Gastroesophageal sphincter (tissue), 4 donors: Measurements from ENCODE around the gene SLC66A1. TPM values are rescaled to one million over a fixed set of nuclear protein-coding genes. Genes with fewer than 3 reads are reported as not detected.

Experiments
- ATAC-seq: fragments of 150-250 bp; one replicate; pipeline ENCODE4 v1.9.1; 2016; ENCODE audit warnings: mild to moderate bottlenecking, moderate library complexity
- H3K27ac ChIP-seq, 4 donors: fragments of 200-600 bp; sonication (generic) in 3 of 4; 1 replicate in 3 of 4; 2 replicates in 1 of 4; pipeline ENCODE4 v1.5.1; 2016 to 2019
- H3K27me3 ChIP-seq: fragments of 200-600 bp; sonication (generic); one replicate; pipeline ENCODE4 v1.5.1; 2019
- H3K36me3 ChIP-seq, 2 donors: fragments of 200-600 bp; sonication (generic); one replicate each; pipeline ENCODE4 v1.5.1; 2019; ENCODE audit warnings: control low read depth in 1 of 2
- H3K4me1 ChIP-seq, 3 donors: fragments of 200-600 bp; sonication (generic); 1 replicate in 2 of 3; 2 replicates in 1 of 3; pipeline ENCODE4 v1.5.1; 2016 to 2019; ENCODE audit warnings: control low read depth in 2 of 3
- H3K4me3 ChIP-seq, 2 donors: fragments of 200-600 bp; sonication (generic); one replicate each; pipeline ENCODE4 v1.5.1; 2019; ENCODE audit warnings: mild to moderate bottlenecking in 1 of 2, moderate library complexity in 1 of 2
- H3K9me3 ChIP-seq, 3 donors: fragments of 200-600 bp; sonication (generic); one replicate each; pipeline ENCODE4 v1.5.1; 2017 to 2019; ENCODE audit warnings: control low read depth in 2 of 3
- EP300 ChIP-seq: sonication (generic); formaldehyde crosslinking; IDR thresholded peaks from one replicate; pipeline ENCODE4 v1.6.1; 2017; ENCODE audit warnings: antibody characterized with exemption, mild to moderate bottlenecking
- POLR2A ChIP-seq, 2 donors: fragments of 450-650 bp; IDR thresholded peaks; one replicate each; pipeline ENCODE4 v1.6.1; 2017; ENCODE audit warnings: antibody characterized with exemption in 2 of 2, mild to moderate bottlenecking in 2 of 2, moderate library complexity in 1 of 2
- POLR2AphosphoS5 ChIP-seq: sonication (generic); formaldehyde crosslinking; IDR thresholded peaks from one replicate; pipeline ENCODE4 v1.6.1; 2017; ENCODE audit warnings: antibody characterized with exemption
- WGBS, 2 donors: methylation state at CpG; one replicate each; pipeline ENCODE4 v1.1.5; 2018; ENCODE audit warnings: low coverage in 1 of 2; 5-methylcytosine and 5-hydroxymethylcytosine counted together
- total RNA-seq, 4 donors: library from RNA; depleted of rRNA; stranded (reverse); fragments of >200 nt; gene quantifications; one replicate each; pipeline ENCODE4 v1.1.0, GENCODE V29; 2016
- TF ChIP-seq, protein P1 (sequence below), 4 experiments: fragments of 200-600 bp in 2 of 4; fragments of 450-650 bp in 2 of 4; sonication (generic) in 1 of 4; IDR thresholded peaks; one replicate each; pipeline ENCODE4 v1.5.1; 2017 to 2019; ENCODE audit warnings: antibody characterized with exemption in 4 of 4, mild to moderate bottlenecking in 2 of 4, moderate library complexity in 2 of 4

Gene SLC66A1
- total RNA-seq, 4 donors from 2014 or later: 8.1 to 12.3 (median 11.7) TPM

DNA sequence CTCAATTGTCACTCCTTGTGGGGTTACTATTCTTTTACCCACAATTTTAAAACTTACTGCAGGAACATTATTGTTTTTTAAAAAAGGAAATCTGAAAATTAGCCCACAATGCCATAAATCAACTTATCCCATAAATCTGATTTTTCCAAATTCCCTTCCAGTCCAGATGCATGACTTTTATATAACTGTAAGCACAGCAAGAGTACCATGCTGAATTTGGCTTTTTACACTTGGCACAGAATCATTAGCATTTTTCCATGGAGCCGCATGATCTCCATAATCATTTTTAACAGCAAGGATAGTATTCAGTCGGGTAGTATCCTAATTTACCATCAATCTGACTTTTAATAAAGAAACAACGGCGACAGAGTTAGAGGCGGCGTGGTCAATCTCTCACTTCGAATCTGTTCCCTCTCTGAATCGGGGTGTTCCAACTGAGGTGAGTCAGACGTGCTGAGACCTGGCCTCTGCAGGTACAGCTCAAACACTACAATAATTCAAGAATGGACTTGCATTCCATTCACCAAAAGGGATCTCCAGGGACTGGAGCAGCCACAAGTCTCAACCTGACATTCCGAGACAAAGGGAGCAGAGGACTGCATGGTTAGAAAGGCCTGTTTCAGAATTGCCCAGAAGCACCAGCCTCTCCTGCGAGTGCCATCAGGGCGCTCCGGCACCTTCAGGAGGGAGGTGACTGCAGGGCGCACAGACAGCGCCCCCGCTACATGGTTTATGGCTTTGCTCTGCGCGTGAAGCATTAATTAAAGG is 48.9 kb downstream of the SLC66A1 start:
- 70 to 77% methylated on average over 9 to 12 of the region's 18 CpGs for WGBS, 2 donors
- ATAC-seq: no peak
- Histone ChIP-seq H3K27me3 (no peaks in the 10 kb centered on the region), H3K9me3 (no peaks in the 10 kb centered on the region), H3K27ac (peak overlapping the region in 2 of 4 donors; percentile 29 to 30), H3K4me1 (peaks cover 0 to 69% (median 13%) of the 10 kb centered on the region in 3 donors), H3K4me3 (no peak overlapping the region), H3K36me3 (peaks cover 0 to 45% of the 10 kb centered on the region in 2 donors)
- TF ChIP-seq, protein P1, sequence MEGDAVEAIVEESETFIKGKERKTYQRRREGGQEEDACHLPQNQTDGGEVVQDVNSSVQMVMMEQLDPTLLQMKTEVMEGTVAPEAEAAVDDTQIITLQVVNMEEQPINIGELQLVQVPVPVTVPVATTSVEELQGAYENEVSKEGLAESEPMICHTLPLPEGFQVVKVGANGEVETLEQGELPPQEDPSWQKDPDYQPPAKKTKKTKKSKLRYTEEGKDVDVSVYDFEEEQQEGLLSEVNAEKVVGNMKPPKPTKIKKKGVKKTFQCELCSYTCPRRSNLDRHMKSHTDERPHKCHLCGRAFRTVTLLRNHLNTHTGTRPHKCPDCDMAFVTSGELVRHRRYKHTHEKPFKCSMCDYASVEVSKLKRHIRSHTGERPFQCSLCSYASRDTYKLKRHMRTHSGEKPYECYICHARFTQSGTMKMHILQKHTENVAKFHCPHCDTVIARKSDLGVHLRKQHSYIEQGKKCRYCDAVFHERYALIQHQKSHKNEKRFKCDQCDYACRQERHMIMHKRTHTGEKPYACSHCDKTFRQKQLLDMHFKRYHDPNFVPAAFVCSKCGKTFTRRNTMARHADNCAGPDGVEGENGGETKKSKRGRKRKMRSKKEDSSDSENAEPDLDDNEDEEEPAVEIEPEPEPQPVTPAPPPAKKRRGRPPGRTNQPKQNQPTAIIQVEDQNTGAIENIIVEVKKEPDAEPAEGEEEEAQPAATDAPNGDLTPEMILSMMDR (IDR thresholded peaks at IDR 0.05): no peak
- TF ChIP-seq POLR2AphosphoS5 (no peak), EP300 (no peak)

DNA sequence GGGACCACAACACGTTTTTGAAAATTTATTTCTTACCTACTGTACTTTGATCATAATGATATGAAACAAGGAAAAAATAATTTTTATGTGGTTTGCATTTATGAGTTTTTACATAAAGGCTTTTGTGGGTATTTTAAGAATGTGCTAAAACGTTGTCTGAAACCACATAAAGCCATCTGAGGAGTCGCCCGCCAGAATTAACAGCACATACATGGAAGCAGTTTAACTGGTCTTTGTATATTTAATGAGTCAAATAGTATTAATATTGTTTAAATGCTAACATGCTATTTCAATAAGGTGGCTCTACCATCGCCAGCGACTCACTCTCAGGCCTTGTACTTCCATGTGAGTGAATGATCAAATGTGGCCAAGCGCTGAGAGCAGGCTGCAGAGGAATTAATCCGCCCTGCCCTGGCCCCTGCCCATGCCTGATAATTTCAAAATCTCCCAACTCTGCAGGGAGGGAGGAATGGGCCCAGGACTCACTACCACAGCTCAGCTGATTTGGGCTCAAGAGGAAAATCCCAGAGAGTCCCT is 49.6 kb downstream of the SLC66A1 start:
- Histone ChIP-seq H3K4me1 (peaks cover 0 to 76% (median 13%) of the 10 kb centered on the region in 3 donors), H3K4me3 (no peak overlapping the region), H3K9me3 (no peaks in the 10 kb centered on the region), H3K27me3 (no peaks in the 10 kb centered on the region), H3K36me3 (peaks cover 0 to 38% of the 10 kb centered on the region in 2 donors), H3K27ac (peak overlapping the region in 2 of 4 donors; percentile 29 to 62)
- no peak for ATAC-seq
- TF ChIP-seq EP300 (no peak), POLR2AphosphoS5 (no peak), POLR2A (IDR thresholded peaks at IDR 0.05) (no peak)
- TF ChIP-seq, protein P1 (IDR thresholded peaks at IDR 0.05): no peak
- whole genome bisulfite sequencing, 2 donors: 64 to 80% methylated on average over 6 to 8 of the region's 8 CpGs

DNA sequence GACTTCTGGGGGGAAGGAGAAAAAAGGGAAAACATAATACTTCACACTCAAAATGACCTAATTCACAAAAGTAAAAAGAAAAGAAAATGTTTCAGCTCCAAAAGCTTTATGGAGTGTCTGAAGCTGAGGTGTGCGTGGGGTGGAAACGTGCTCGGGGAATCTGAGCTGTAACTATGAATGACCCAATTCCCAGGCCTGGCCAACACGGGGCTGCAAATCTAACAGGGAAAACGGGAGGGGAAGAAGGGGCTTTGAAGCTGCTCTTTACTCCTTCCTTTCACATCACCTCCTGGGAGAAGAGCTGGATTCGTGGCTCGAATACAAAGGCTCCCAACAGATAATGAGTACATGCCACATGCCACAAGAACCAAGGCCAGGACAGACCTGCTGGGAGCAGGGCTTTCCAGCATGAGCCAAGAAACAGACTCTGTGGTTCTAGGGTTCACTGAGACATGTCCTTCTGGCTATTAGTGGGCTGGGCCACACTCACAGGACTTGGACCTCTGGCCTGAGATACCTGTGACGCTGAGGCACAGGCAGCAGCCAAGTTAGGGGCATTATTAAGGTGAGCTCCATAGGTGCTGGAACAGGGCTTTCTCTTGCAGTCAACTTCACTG is 51.5 kb downstream of the SLC66A1 start:
- no peaks in the 10 kb centered on the region for H3K9me3 ChIP-seq
- H3K27ac ChIP-seq: peak overlapping the region in 3 of 4 donors; percentile 59 to 64 (median 62)
- H3K27me3 ChIP-seq: no peaks in the 10 kb centered on the region
- TF ChIP-seq, protein P1 (IDR thresholded peaks at IDR 0.05): no peak
- TF ChIP-seq EP300 (no peak), POLR2A (IDR thresholded peaks at IDR 0.05) (no peak), POLR2AphosphoS5 (no peak)
- H3K4me1 ChIP-seq: peaks cover 0 to 96% (median 16%) of the 10 kb centered on the region in 3 donors
- H3K36me3 ChIP-seq: peaks cover 0 to 26% of the 10 kb centered on the region in 2 donors
- H3K4me3 ChIP-seq: no peak overlapping the region
- 50 to 65% methylated on average over 5 to 7 of the region's 8 CpGs for WGBS, 2 donors
- no peak for ATAC-seq

DNA sequence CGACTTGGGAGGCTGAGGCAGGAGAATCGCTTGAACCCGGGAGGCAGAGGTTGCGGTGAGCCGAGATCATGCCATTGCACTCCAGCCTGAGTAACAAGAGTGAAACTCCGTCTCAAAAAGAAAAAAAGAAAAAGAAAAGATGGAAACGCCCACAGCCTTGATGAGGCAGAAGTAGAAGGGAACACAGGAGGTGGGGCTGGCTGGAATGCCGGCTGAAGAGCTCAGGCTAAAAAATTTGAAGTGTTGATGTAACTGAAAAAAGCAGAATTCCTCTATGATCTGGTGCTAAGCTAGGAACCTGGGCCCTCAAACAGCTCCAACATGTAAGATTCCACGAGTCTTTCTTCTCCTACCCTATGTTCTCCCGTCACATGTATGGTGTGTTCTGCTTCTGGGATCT is 53.6 kb downstream of the SLC66A1 start:
- Histone ChIP-seq H3K27ac (peak overlapping the region in 3 of 4 donors; percentile 62 to 67 (median 64)), H3K36me3 (peaks cover 0 to 23% of the 10 kb centered on the region in 2 donors), H3K27me3 (no peaks in the 10 kb centered on the region), H3K9me3 (no peaks in the 10 kb centered on the region), H3K4me1 (peaks cover 0 to 100% (median 17%) of the 10 kb centered on the region in 3 donors), H3K4me3 (no peak overlapping the region)
- TF ChIP-seq, protein P1 (IDR thresholded peaks at IDR 0.05): no peak
- no peak for TF ChIP-seq EP300
- no peak for TF ChIP-seq POLR2AphosphoS5
- TF ChIP-seq POLR2A (IDR thresholded peaks at IDR 0.05): no peak
- peak; percentile 54 for ATAC-seq
- 61 to 70% methylated on average over 4 to 9 of the region's 10 CpGs for WGBS, 2 donors
